K562 (cell line): Measurements from ENCODE around the gene ATAD2B. TPM values are rescaled to one million over a fixed set of nuclear protein-coding genes. Genes with fewer than 3 reads are reported as not detected.

Experiments used
- ARID1B ChIP-seq: fragments of 450-650 bp; IDR thresholded peaks from 2 replicates; pipeline ENCODE4 v1.6.1; 2016; ENCODE audit warnings: antibody characterized with exemption, mild to moderate bottlenecking, inconsistent platforms
- CEBPB ChIP-seq: fragments of 450-650 bp; IDR thresholded peaks from 2 replicates; pipeline ENCODE4 v1.6.1; 2016; ENCODE audit warnings: missing genetic modification characterization, missing compliant biosample characterization
- CEBPG ChIP-seq, 3 experiments: fragments of 200-800 bp in 1 of 3; sonication (Bioruptor generic) in 1 of 3; sonication (generic) in 1 of 3; formaldehyde crosslinking in 1 of 3; IDR thresholded peaks in 2 of 3; conservative IDR thresholded peaks in 1 of 3; 2 replicates each; pipeline versions ENCODE4 v1.6.1 to v1.8.0; 2016 to 2022; ENCODE audit warnings: missing compliant biosample characterization in 2 of 3, missing genetic modification characterization in 2 of 3, mild to moderate bottlenecking in 1 of 3, missing genetic modification reagents in 1 of 3
- E2F3 ChIP-seq: fragments of 250-450 bp; sonication (Bioruptor Pico); IDR thresholded peaks from 2 replicates; pipeline ENCODE4 v1.4.0; 2020; ENCODE audit warnings: mild to moderate bottlenecking
- ETS2 ChIP-seq: IDR thresholded peaks from 2 replicates; pipeline ENCODE4 v1.6.1; 2016; ENCODE audit warnings: borderline replicate concordance, missing genetic modification characterization, mild to moderate bottlenecking, moderate library complexity, missing compliant biosample characterization; ENCODE audit not compliant: poor library complexity, severe bottlenecking
- FOXM1 ChIP-seq, 2 experiments: fragments of 450-650 bp in 1 of 2; sonication (generic) in 1 of 2; formaldehyde crosslinking in 1 of 2; IDR thresholded peaks; 2 replicates each; pipeline versions ENCODE4 v1.6.1 to v1.9.0; 2017 to 2022; ENCODE audit warnings: low read depth in 2 of 2, mild to moderate bottlenecking in 2 of 2, missing genetic modification reagents in 1 of 2, moderate library complexity in 1 of 2
- KLF1 ChIP-seq: fragments of 450-650 bp; IDR thresholded peaks from 2 replicates; pipeline ENCODE4 v1.6.1; 2016; ENCODE audit warnings: missing genetic modification characterization, missing compliant biosample characterization
- KLF16 ChIP-seq: IDR thresholded peaks from 2 replicates; pipeline ENCODE4 v1.6.1; 2016; ENCODE audit warnings: antibody characterized with exemption
- SMAD3 ChIP-seq: fragments of 450-650 bp; formaldehyde crosslinking; conservative IDR thresholded peaks from 2 replicates; pipeline ENCODE4 v1.4.0; 2020; ENCODE audit warnings: mild to moderate bottlenecking
- SMARCA4 ChIP-seq: fragments of 450-650 bp; IDR thresholded peaks from 2 replicates; pipeline ENCODE4 v1.6.1; 2016
- SMARCE1 ChIP-seq: fragments of 450-650 bp; IDR thresholded peaks from 2 replicates; pipeline ENCODE4 v1.7.1; 2016; ENCODE audit warnings: mild to moderate bottlenecking
- SNRNP70 ChIP-seq: fragments of 200-400 bp; formaldehyde crosslinking; optimal IDR thresholded peaks from 2 replicates; pipeline ENCODE3; 2017; ENCODE audit warnings: low read depth, low read length
- TGIF2 ChIP-seq: sonication (generic); formaldehyde crosslinking; IDR thresholded peaks from 2 replicates; pipeline ENCODE4 v1.8.1; 2022; ENCODE audit warnings: mild to moderate bottlenecking, missing genetic modification reagents, moderate library complexity
- ZNF184 ChIP-seq: sonication (generic); formaldehyde crosslinking; IDR thresholded peaks from 2 replicates; pipeline ENCODE4 v1.5.0; 2020; ENCODE audit warnings: missing genetic modification reagents
- ZNF197 ChIP-seq: fragments of 200-800 bp; sonication (Bioruptor generic); IDR thresholded peaks from 2 replicates; pipeline ENCODE4 v1.6.1; 2016; ENCODE audit warnings: low read depth, missing genetic modification characterization, missing compliant biosample characterization
- ZNF23 ChIP-seq: fragments of 250-450 bp; sonication (Bioruptor Pico); IDR thresholded peaks from 2 replicates; pipeline ENCODE4 v1.4.0; 2020; ENCODE audit warnings: mild to moderate bottlenecking
- ZNF668 ChIP-seq: fragments of 250-450 bp; sonication (Bioruptor Pico); IDR thresholded peaks from 2 replicates; pipeline ENCODE4 v1.8.0; 2022; ENCODE audit warnings: mild to moderate bottlenecking, inconsistent platforms
- ZNF77 ChIP-seq: fragments of 250-450 bp; sonication (Bioruptor Pico); IDR thresholded peaks from 2 replicates; pipeline ENCODE4 v1.5.0; 2020
- polyA plus RNA-seq, 8 experiments: library from polyadenylated mRNA; depleted of rRNA in 4 of 8; stranded (reverse) in 5 of 8; unstranded in 3 of 8; fragments of >200 nt; fragmentation: Nextera tagmentation in 2 of 8; fragmentation: Illumina TruSeq in 1 of 8; extraction: Ambion mirVana in 2 of 8; extraction: Trizol in 1 of 8; gene quantifications; 2 replicates each; pipeline versions ENCODE4 v1.2.1 to v1.2.3, GENCODE V29; 2011 to 2014; ENCODE audit warnings: inconsistent platforms in 1 of 8, missing spikeins in 1 of 8
- total RNA-seq, 7 experiments: library from RNA; depleted of rRNA in 6 of 7; stranded (reverse); fragments of >200 nt in 6 of 7; fragmentation: Illumina TruSeq in 2 of 7; extraction: Trizol in 2 of 7; gene quantifications; 2 replicates each; pipeline versions ENCODE4 v1.2.1 to v1.2.3, GENCODE V29; 2011 to 2021; ENCODE audit warnings: low replicate concordance in 1 of 7
- TF ChIP-seq, protein P1 (sequence below): fragments of 450-650 bp; formaldehyde crosslinking; IDR thresholded peaks from 2 replicates; pipeline ENCODE4 v1.4.0; 2022; ENCODE audit warnings: mild to moderate bottlenecking, moderate library complexity
- TF ChIP-seq, protein P2 (sequence below): fragments of 450-650 bp; IDR thresholded peaks from 2 replicates; pipeline ENCODE4 v1.6.1; 2016; ENCODE audit warnings: low read depth

ATAD2B gene
- total and polyA plus RNA-seq, 9 of the 15 experiments (the other 6 are each of a cell fraction or from before 2014, with no cell fraction given) = 3.2 to 21.6 (median 11.4) TPM

DNA sequence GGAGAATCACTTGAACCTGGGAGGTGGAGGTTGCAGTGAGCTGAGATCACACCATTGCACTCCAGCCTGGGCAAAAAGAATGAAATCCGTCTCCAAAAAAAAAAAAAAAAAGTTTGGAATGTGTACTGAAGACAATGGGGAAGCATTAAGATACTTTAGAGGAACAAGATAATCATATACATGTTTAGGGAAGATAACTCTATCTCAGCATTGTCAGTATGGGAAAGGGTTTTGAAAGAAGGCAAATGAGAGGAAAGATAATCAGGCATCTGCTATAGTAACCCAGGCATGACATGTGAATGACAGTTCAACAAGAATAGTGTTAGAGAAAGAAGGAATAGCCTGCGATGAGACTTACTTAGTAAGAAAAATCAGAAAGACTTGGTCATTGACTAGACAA, 112.0 kb downstream of the ATAD2B start (continued):
- TF ChIP-seq ETS2 (tag) = no peak
- TF ChIP-seq ZNF668 (CRISPR knock-in tag) = no peak
- peak; percentile 97 for TF ChIP-seq ARID1B
- peak; percentile 78 for TF ChIP-seq FOXM1 (IDR thresholded peaks at IDR 0.05; ENCODE audit: low read depth)
- no peak for TF ChIP-seq FOXM1 (CRISPR knock-in tag; IDR thresholded peaks at IDR 0.05; ENCODE audit: low read depth)
- no peak for TF ChIP-seq ZNF77 (CRISPR knock-in tag)
- TF ChIP-seq ZNF23 = no peak
- TF ChIP-seq ZNF184 (CRISPR knock-in tag) = no peak
- TF ChIP-seq SMAD3 (CRISPR knock-in tag) = no peak
- TF ChIP-seq SNRNP70 = no peak
- TF ChIP-seq, protein P1, sequence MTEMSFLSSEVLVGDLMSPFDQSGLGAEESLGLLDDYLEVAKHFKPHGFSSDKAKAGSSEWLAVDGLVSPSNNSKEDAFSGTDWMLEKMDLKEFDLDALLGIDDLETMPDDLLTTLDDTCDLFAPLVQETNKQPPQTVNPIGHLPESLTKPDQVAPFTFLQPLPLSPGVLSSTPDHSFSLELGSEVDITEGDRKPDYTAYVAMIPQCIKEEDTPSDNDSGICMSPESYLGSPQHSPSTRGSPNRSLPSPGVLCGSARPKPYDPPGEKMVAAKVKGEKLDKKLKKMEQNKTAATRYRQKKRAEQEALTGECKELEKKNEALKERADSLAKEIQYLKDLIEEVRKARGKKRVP (CRISPR knock-in tag) = no peak
- no peak for TF ChIP-seq CEBPB
- TF ChIP-seq E2F3 (CRISPR knock-in tag) = no peak
- peak; percentile 72; the same call in 1 of the 2 replicates for TF ChIP-seq KLF16
- TF ChIP-seq TGIF2 = no peak
- TF ChIP-seq SMARCA4 = peak; percentile 88
- TF ChIP-seq, protein P2, sequence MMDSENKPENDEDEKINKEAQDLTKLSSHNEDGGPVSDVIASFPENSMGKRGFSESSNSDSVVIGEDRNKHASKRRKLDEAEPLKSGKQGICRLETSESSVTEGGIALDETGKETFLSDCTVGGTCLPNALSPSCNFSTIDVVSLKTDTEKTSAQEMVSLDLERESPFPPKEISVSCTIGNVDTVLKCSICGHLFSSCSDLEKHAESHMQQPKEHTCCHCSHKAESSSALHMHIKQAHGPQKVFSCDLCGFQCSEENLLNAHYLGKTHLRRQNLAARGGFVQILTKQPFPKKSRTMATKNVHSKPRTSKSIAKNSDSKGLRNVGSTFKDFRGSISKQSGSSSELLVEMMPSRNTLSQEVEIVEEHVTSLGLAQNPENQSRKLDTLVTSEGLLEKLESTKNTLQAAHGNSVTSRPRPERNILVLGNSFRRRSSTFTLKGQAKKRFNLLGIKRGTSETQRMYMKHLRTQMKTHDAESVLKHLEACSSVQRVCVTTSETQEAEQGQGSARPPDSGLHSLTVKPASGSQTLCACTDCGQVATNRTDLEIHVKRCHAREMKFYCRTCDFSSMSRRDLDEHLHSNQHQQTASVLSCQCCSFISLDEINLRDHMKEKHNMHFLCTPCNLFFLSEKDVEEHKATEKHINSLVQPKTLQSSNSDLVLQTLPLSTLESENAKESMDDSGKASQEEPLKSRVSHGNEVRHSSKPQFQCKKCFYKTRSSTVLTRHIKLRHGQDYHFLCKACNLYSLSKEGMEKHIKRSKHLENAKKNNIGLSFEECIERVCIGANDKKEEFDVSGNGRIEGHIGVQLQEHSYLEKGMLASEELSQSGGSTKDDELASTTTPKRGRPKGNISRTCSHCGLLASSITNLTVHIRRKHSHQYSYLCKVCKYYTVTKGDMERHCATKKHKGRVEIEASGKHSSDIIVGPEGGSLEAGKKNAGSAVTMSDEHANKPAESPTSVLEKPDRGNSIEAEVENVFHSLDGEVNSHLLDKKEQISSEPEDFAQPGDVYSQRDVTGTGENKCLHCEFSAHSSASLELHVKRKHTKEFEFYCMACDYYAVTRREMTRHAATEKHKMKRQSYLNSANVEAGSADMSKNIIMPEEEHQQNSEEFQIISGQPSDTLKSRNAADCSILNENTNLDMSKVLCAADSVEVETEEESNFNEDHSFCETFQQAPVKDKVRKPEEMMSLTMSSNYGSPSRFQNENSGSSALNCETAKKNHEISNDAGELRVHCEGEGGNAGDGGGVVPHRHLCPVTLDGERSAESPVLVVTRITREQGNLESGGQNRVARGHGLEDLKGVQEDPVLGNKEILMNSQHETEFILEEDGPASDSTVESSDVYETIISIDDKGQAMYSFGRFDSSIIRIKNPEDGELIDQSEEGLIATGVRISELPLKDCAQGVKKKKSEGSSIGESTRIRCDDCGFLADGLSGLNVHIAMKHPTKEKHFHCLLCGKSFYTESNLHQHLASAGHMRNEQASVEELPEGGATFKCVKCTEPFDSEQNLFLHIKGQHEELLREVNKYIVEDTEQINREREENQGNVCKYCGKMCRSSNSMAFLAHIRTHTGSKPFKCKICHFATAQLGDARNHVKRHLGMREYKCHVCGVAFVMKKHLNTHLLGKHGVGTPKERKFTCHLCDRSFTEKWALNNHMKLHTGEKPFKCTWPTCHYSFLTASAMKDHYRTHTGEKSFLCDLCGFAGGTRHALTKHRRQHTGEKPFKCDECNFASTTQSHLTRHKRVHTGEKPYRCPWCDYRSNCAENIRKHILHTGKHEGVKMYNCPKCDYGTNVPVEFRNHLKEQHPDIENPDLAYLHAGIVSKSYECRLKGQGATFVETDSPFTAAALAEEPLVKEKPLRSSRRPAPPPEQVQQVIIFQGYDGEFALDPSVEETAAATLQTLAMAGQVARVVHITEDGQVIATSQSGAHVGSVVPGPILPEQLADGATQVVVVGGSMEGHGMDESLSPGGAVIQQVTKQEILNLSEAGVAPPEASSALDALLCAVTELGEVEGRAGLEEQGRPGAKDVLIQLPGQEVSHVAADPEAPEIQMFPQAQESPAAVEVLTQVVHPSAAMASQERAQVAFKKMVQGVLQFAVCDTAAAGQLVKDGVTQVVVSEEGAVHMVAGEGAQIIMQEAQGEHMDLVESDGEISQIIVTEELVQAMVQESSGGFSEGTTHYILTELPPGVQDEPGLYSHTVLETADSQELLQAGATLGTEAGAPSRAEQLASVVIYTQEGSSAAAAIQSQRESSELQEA = no peak
- no peak for TF ChIP-seq ZNF197 (CRISPR knock-in tag)
- no peak for TF ChIP-seq KLF1 (tag)
- peak; percentile 89 for TF ChIP-seq SMARCE1
- no peak for TF ChIP-seq CEBPG (CRISPR knock-in tag; IDR thresholded peaks at IDR 0.05)
- no peak for TF ChIP-seq CEBPG (tag; conservative IDR thresholded peaks at IDR 0.05 in 1 of 2, IDR thresholded peaks at IDR 0.05 in 1 of 2)
